ENCODE results near the gene EHBP1. TPM values are rescaled to one million over a fixed set of nuclear protein-coding genes. Genes with fewer than 3 reads are reported as not detected.

EHBP1 gene
- total RNA-seq, 6 experiments from 2014 or later: 40.4 to 66.6 (median 46.3) TPM

DNA sequence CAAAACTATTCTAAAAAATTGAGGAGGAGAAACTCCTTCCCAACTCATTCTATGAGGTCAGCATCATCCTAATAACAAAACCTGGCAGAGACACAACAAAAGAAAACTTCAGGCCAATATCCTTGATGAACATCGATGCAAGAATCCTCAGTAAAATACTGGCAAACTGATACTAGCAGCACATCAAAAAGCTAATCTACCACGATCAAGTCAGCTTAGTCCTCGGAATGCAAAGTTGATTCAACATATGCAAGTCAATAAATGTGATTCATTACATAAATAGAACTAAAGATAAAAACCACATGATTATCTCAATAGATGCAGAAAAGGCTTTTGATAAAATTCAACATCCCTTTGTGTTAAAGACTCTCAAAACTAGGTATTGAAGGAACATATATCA is 63.1 kb downstream of the EHBP1 start:
- intact Hi-C loops (cut with DNase I): no loop called here
- 76% methylated on average over 3 of the region's 3 CpGs for WGBS (ENCODE audit: insufficient coverage, low coverage, low lambda C conversion rate, missing lambda C conversion rate)
- TF ChIP-seq POLR2A (IDR thresholded peaks at IDR 0.05): no peak
- TF ChIP-seq, protein P1, sequence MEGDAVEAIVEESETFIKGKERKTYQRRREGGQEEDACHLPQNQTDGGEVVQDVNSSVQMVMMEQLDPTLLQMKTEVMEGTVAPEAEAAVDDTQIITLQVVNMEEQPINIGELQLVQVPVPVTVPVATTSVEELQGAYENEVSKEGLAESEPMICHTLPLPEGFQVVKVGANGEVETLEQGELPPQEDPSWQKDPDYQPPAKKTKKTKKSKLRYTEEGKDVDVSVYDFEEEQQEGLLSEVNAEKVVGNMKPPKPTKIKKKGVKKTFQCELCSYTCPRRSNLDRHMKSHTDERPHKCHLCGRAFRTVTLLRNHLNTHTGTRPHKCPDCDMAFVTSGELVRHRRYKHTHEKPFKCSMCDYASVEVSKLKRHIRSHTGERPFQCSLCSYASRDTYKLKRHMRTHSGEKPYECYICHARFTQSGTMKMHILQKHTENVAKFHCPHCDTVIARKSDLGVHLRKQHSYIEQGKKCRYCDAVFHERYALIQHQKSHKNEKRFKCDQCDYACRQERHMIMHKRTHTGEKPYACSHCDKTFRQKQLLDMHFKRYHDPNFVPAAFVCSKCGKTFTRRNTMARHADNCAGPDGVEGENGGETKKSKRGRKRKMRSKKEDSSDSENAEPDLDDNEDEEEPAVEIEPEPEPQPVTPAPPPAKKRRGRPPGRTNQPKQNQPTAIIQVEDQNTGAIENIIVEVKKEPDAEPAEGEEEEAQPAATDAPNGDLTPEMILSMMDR (IDR thresholded peaks at IDR 0.05): no peak
- Histone ChIP-seq H3K9me3 (no peaks in the 10 kb centered on the region), H3K4me3 (no peak overlapping the region), H3K36me3 (no peaks in the 10 kb centered on the region), H3K27ac (no peak overlapping the region), H3K27me3 (no peaks in the 10 kb centered on the region), H3K4me1 (peaks cover 0 to 3% (median under 1%) of the 10 kb centered on the region in 4 donors)
- ATAC-seq: no peak
- DNase-seq: no peak

DNA sequence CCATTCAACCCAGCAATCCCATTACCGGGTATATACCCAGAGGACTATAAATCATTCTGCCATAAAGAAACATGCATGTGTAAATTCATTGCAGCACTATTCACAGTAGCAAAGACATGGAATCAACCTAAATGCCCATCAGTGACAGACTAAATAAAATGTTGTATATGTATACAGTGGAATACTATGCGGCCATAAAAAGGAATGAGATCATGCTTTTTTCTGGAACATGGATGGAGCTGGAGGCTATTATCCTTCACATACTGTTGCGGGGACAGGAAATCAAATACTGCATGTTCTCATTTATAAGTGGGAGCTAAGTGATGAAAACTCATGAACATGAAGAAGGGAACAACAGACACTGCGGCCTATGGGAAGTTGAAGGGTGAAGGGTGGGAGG is 65.1 kb downstream of the EHBP1 start:
- DNase-seq (no peak), ATAC-seq (no peak)
- H3K27me3 ChIP-seq: no peaks in the 10 kb centered on the region
- no peak overlapping the region for H3K27ac ChIP-seq
- 75% methylated on average over 4 of the region's 4 CpGs for WGBS (ENCODE audit: insufficient coverage, low coverage, low lambda C conversion rate, missing lambda C conversion rate)
- intact Hi-C loops (cut with DNase I): loop anchor here (10.0 kb wide), 3 partner anchors 196 to 316 kb away; no protein-coding TSS in a partner anchor
- H3K4me1 ChIP-seq: peaks cover 0 to 9% (median 0%) of the 10 kb centered on the region in 4 donors
- no peaks in the 10 kb centered on the region for H3K36me3 ChIP-seq
- H3K9me3 ChIP-seq: no peaks in the 10 kb centered on the region
- H3K4me3 ChIP-seq: no peak overlapping the region
- TF ChIP-seq, protein P1 (IDR thresholded peaks at IDR 0.05): no peak
- no peak for TF ChIP-seq POLR2A (IDR thresholded peaks at IDR 0.05)

DNA sequence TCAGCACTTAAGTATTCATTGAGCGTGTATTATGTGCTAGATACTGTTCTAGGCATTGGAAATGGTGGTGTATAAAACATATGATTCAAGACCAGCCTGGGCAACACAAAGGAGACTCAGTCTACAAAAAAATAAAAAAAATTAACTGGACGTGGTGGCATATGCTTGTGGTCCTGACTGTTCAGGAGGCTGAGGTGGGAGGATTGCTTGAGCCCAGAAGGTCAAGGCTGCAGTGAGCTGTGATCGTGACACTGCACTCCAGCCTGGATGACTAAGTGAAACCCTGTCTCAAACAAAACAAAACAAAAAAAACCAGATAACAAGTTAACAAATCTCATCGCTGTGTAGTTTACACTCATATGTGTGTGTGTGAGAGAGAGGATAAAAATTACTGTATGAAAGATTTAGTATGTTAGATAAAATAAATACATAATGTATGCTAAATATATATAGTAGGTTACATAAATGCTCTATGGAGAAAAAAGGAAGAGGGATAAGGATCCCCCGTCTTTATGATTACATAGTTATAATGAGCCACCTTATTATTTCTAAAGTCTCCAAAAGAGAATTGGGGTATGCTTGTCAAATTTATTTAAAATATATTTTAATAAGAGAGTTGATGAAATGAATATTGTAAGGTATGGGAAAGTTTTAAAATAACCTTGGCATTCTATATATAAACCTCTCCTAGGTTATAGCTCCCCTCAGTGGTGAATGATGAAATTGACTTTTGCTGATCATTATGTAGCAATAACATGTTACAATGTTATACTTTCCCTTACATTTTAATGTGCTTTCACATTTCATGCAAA is 69.2 kb downstream of the EHBP1 start:
- Histone ChIP-seq H3K9me3 (no peaks in the 10 kb centered on the region), H3K27me3 (no peaks in the 10 kb centered on the region), H3K4me1 (peaks cover 0 to 9% (median 0%) of the 10 kb centered on the region in 4 donors), H3K36me3 (no peaks in the 10 kb centered on the region), H3K4me3 (no peak overlapping the region), H3K27ac (peak overlapping the region in 2 of 3 donors; percentile 25 to 54)
- TF ChIP-seq POLR2A (IDR thresholded peaks at IDR 0.05): no peak
- TF ChIP-seq, protein P1 (IDR thresholded peaks at IDR 0.05): peak; percentile 74 to 84 (median 79)
- DNase-seq: peak in 1 of 3 donors; percentile 27
- intact Hi-C loops (cut with DNase I): loop anchor here (10.0 kb wide), 3 partner anchors 200 to 320 kb away; no protein-coding TSS in a partner anchor
- WGBS (ENCODE audit: insufficient coverage, low coverage, low lambda C conversion rate, missing lambda C conversion rate): 50% methylated on average over 5 of the region's 5 CpGs
- peak; percentile 82 to 93 (median 88) for ATAC-seq

DNA sequence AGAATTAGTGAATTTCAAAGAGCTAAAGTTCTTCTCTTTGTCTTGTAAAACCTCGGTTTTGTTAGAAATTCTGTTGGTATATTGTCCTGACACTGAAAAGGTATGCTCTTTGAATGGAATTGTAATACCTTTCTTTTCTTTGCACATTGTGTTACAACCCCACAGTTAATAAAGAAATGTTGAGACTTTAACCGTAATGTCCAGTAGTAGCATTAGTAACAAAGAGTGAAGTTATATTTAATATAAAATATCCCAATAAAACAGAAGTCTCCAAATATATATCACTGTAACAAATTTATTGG is 69.8 kb downstream of the EHBP1 start:
- H3K4me1 ChIP-seq: peaks cover 0 to 9% (median 0%) of the 10 kb centered on the region in 4 donors
- no peaks in the 10 kb centered on the region for H3K9me3 ChIP-seq
- no peak overlapping the region for H3K4me3 ChIP-seq
- H3K27ac ChIP-seq: peak overlapping the region in 1 of 3 donors; percentile 54
- intact Hi-C loops (cut with DNase I): loop anchor here (10.0 kb wide), 3 partner anchors 201 to 321 kb away; no protein-coding TSS in a partner anchor
- DNase-seq (no peak), ATAC-seq (peak in 1 of 4 donors; percentile 9)
- no peaks in the 10 kb centered on the region for H3K36me3 ChIP-seq
- TF ChIP-seq, protein P1 (IDR thresholded peaks at IDR 0.05): no peak
- no peak for TF ChIP-seq POLR2A (IDR thresholded peaks at IDR 0.05)
- 13% methylated on average over 2 of the region's 2 CpGs for WGBS (ENCODE audit: insufficient coverage, low coverage, low lambda C conversion rate, missing lambda C conversion rate)
- H3K27me3 ChIP-seq: no peaks in the 10 kb centered on the region
